ENCODE results near the gene GFI1.
"Not testable (repeated sequence)": the region's sequence is repeated elsewhere in the genome, so short reads cannot be mapped to it uniquely, and the experiment has no call there.

The GFI1 gene

DNA sequence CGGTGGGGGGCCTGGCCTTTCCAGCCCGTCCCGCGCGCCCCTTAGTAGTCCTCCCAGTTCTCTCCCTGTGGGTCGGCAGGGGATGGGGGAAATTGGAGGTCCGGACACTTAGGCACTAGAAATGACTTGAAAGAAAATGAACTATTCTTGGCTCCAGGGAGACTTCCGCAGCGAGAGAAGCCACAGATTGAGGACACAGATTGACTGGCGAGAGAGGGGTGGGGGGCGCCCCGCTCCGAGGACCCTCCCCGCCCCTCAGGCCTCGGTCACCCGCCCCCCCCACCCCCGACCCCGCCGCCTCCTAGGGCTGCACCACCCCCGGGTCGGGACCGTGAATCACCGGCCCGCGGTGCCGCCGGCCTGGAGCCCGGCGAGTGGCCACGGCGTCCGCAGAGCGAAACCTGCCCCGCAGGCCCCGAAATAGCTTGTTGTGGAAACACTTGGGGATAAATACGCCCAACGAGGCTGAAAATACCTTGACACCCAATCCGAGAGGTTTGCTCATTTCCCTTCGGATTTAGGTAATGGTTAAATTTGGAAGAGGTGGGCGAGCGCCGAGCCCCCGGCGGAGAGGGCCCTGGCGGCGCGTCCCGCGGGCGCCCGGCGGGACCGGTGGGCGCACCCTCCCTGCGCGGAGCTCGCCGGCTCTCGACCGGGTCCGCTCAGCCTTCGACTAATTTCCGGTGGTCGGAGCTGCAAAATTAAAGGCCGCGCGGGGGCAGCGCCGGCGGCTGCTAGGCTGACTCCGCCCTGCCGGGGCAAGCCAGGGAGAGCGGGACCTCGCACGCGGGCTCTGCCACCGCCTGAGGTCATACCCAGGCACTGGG is at the start of gene GFI1:
GFI1 (minus strand) TSS at position 675 of the 827 bp plus-strand sequence. CDS start 3,438 bp downstream, outside the sequence.
- no peak for DNase-seq

DNA sequence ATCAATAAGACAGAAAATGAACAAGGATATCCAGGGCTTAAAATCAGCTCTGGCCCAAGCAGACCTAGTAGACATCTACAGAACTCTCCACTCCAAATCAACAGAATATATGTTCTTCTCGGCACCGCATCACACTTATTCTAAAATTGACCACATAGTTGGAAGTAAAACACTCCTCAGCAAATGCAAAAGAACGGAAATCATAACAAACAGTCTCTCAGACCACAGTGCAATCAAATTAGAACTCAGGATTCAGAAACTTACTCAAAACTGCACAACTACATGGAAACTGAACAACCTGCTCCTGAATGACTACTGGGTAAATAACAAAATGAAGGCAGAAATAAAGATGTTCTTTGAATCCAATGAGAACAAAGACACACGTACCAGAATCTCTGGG is 45.6 kb upstream of the GFI1 start:
- not testable (repeated sequence) for DNase-seq

DNA sequence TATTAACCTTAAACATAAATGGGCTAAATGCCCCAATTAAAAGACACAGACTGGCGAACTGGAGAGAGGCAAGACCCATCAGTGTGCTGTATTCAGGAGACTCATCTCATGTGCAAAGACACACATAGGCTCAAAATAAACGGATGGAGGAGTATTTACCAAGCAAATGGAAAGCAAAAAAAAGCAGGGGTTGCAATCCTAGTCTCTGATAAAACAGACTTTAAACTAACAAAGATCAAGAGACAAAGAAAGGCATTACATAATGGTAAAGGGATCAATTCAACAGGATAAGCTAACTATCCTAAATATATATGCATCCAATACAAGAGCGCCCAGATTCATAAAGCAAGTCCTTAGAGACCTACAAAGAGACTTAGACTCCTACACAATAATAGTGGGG is 45.2 kb upstream of the GFI1 start:
- DNase-seq: not testable (repeated sequence)

DNA sequence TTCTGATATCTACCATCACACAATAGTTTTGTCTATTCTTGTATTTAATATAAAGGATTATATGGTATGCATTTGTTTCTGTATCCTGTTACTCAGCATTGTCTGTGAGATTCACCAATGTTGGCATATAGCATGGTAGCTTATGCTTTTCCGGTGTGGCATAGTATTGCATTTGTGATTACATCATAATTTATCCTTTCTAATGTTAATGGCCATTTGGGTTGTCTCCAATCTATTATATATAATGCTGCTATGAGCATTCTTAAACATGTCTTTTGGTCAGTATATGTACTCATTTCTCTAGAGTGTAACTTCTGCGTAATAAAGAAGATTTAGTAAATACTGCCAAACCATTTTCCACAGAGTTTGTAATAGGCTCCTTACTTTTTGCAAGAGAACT is 40.9 kb upstream of the GFI1 start:
- no peak for DNase-seq

DNA sequence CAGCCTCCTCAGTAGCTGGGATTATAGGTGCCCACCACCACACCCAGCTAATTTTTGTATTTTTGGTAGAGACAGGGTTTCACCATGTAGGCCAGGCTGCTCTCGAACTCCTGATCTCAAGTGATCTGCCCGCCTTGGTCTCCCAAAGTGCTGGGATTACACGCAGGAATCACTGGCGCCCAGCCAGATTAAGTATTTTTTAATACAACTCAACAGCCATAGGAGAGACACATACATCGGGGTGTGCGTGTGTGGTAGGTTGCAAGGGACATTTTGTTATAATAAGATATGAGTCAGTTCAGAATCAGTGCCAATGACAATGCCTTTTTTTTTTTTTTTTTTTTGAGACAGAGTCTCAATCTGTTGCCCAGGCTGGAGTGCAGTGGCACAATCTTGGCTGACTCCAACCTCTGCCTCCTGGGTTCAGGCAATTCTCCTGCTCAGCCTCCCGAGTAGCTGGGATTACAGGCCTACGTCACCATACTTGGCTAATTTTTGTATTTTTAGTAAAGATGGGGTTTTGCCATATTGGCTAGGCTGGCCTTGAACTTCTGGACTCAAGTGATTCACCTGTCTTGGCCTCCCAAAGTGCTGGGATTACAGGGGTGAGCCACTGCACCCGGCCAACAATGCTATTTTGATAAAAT is 38.3 kb upstream of the GFI1 start:
- DNase-seq: not testable (repeated sequence)

DNA sequence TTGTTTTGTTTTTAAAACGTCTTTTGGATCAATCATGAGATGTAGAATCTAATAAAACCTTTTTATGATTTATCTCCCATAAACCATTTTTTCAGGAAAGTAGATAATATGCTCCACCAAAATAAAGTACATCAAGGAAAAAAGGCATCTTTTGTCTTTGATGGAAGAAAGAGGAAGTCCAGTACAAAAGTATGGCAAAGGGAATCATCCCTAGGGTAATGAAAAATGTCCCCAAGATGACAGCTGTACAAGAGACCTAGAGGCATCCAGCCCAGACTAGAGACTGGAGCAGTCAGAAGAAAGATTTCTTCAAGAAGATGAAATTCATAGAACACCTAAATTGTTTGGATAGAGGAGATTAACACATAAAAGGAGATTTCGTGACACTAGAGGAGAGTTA is 32.3 kb upstream of the GFI1 start:
- DNase-seq: no peak

DNA sequence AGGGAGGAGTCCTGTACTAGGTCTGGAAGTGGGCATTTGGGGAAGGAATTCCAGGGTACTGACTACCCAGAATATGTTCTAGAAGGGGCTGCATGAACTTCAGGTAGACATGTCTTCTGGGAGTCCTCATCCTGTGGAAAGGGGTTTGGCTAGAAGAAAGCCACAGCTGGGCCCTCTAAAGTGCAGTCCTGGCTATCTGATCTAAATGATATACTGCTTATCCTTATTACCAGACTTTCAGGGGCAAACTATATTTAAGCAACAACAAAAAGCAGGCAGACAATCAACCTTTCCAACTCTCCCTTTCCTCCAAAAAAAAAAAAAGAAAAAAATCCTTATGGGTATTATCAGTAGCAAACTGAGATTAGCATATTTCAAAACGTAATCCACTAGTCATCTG is 29.8 kb upstream of the GFI1 start:
- DNase-seq: no peak

DNA sequence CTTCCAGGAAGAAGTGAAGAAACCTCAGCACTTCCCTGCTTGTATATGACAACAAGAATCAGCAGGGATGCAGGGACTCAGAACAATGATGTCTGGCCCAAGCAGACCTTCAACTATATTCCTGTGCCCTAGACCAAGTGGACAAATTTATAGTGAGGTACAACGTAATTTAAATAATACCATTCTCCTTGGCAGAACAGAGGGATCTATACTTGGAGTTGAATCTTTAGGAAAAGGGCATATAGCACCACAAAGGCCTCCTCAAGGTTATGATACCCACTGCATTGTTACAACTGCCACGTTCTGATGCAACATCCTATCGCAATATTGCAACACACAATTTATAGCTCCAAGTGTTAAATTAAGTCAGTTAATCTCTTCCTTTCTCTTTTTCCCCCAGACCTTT is 29.1 kb upstream of the GFI1 start:
- DNase-seq: no peak

DNA sequence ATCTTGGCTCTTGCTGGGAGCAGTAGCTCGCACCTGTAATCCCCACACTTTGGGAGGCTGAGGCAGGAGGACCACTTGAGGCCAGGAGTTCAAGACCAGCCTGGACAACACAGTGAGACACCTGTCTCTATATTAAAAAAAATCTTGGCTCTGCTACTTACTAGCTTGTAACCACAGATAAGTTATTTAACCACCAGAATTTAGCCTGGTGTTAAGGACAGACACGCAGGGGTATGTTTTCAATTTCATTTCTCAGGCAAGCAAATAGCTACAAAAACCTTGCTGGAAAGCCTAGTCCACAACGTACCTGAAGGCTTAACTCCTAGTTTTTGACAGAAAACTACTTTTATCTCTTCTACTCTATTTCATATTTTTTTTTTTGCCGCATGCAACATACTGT is 24.8 kb upstream of the GFI1 start:
- no peak for DNase-seq

DNA sequence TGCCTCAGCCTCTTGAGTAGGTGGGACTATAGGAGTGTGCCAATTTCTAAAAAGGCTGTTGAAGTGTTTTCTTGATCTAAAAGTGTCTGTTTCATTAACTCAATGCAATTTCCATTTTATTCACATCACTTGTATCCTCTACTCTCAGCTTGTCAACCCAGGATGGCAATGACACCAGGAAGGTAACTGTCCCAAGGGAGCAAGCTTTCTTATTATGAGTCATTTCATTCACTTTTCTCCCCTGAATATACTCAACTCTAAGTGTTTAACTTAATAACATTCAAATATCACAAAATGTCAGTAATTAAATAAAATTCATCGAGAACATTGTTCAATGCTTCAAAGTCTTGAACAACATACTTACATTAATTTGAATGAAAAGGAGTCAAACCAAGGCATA is 22.9 kb upstream of the GFI1 start:
- no peak for DNase-seq

DNA sequence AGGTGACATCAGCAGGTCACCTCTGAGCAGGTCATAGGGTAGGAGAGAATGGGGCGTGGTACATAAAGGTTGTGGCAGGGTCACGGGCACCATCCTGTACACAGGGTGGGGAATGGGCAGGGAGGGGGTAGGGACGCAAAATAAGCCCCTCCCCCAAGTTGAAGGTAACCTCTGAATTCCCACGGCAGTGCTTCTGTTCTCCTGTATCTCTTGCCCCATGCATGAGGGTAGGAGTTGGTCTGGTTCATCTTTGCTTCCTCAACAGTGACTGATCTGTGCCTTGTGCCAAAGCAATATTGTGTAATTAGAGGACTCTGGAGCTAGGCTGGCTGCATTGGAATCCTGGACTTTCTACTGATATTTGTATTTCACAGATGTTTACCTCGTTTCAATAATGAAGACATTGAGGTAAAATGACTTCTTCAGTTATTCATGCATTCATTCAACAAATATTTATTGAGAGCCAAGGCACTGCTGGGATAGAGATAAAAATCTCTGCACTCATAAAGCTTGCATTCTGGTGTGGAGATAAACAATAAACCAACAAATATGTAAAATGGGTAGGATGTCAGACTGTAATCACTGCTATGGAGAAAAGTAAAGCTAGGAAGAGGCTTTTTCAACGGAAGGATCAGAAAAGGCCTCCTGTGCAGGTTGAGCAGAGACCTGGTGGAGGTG is 18.4 kb upstream of the GFI1 start:
- DNase-seq: no peak

DNA sequence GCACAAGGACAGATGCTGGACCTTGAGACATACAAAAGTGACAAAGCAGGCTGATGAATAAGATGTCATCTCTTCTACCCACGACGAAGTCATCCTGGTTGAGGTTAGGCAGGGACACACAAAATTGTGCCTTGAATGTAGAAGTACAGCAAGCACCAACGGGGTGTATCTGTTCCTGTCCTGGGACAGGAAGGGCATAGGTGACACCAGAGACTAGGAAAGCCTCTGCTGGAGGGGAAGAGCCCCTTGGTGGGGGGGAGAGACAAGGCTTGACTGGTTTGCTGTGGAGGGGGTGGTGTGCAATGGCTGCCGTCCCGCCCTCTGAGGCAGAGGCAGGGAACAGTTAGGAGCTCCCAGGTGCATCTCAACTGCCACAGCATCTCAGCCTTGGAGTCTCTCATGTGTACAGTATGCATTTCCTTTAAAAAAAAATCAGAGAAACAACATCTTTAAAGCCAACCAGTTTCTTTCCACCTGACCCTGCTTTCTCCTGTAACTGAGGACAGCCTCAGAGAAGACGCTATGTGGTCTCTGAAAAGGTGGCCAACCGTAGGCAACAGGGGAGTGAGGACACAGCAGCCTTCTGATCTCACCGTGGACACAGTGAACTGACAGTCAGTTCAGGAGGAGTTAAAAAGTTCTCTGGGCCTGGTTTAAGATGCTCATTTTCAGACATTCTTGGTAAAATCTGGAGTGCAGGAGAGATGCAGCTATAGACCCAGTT is 17.7 kb upstream of the GFI1 start:
- no peak for DNase-seq

DNA sequence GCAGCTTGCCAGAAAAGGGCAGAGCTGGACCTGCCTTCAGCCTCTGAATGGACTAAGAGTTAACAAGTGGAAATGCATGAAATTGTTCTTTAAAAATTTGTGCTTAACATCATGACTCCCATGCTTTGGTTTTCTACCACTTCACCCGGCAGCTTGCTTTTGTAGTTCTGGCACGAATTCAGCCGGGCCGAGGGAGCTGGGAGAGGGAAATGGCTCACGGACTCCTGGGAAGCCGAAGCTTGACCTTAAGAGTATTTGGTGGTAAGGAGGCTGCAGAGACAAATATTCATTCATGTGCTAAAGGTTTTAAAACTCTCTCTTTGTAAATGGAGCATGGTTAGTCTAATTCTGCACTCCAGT is 17.2 kb upstream of the GFI1 start:
- DNase-seq: no peak

DNA sequence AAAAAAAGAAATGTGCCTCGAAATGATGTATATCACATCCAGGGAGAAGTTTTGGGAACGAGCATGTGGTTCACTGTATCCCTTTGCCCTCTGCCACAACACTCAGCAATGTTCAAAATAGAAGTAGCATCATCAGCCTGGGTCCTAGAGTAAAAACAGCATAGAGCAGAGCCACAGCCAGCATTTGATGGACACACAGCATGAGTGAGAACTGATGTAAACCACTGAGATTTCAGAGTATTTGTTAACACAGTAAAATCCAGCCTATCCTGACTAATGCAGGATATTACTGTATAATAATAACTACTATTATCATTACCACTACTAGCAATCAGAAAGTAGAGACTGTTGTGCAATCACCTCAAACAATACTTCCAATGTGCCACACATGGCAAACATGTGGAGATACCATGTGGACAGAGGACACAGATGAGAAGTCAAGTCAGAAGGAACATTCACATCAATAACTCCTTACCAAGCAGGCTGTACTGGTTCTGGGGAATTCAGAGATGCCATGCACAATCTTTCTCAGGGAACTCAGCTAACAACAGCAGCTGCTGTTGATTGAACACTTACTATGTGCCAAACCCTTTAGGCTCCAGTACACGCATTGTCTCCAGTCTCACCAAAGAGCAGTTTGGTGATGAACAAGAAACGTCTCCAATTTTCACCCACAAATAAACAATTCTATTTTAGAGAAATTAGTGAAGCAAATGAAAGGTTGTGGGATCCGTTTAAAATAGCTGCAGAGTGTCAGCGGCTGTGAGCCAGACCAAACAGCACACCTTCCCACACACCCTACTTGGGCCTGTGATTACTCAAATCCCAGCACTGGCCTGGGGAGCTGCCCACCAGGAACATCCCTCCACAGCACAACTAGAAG is 16.6 kb upstream of the GFI1 start:
- DNase-seq: no peak

DNA sequence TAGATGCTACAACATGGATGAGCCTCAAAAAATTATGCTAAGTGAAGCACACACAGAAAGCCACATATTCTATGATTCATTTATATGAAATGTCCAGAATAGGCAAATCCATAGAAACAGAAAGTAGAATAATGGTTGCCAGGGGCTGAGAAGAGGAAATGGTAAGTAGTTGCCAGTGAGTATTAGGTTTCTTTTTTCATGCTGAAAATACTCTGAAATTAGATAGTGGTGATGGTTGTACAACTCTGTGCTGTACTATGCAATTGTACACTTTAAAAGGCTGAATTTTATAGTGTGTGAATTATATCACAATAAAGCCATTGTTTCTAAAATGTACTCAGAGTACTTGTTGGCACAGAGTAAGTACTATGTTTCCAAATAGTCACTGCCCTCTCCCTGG is 15.5 kb upstream of the GFI1 start:
- no peak for DNase-seq

DNA sequence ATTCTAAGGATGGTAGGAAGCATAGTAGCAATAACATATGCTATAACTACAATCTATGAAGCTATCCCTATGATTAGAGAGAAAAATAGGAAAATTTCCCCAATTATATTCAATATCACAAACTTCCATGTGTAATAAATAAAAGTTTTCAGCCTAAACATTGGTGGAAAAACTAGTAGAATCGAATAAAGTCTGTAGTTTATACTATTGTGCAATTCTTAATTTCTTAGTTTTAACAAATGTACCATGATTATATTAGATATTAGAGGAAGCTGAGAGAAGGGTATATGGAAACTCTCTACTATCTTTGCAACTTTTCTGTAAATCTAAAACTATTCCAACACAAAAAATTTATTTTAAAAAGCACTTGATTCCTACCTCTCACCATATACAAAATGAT is 13.8 kb upstream of the GFI1 start:
- DNase-seq: no peak

DNA sequence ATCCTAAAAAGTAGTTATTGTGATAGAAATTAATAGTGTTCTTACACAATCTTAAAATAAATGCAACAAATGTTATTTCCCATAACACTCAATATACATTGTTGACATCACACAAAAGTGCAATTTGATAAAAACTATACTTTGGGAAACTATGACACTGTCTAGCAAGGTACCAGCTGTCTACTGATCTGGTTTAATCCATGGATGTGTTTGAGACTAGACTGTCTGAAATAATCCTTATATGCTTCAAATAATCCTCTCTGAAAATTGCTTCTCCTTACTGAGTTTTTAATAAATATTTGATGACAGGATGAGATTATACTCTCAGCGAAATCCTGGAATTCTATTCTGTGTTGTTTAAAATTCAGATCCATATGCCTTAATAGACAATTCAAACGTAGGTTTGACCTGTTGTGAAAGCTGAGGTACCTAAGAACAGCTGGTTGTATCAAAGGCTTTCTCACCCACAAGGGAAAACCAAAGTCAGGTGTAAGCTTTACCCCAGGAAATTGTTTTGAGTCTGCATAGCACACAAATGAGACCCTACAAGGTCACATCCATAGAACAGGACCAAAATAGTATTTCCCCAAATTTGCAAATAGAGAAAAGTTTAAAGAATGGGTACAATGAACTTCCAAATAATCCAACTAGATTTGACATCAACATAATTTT is 8.8 kb upstream of the GFI1 start:
- no peak for DNase-seq

DNA sequence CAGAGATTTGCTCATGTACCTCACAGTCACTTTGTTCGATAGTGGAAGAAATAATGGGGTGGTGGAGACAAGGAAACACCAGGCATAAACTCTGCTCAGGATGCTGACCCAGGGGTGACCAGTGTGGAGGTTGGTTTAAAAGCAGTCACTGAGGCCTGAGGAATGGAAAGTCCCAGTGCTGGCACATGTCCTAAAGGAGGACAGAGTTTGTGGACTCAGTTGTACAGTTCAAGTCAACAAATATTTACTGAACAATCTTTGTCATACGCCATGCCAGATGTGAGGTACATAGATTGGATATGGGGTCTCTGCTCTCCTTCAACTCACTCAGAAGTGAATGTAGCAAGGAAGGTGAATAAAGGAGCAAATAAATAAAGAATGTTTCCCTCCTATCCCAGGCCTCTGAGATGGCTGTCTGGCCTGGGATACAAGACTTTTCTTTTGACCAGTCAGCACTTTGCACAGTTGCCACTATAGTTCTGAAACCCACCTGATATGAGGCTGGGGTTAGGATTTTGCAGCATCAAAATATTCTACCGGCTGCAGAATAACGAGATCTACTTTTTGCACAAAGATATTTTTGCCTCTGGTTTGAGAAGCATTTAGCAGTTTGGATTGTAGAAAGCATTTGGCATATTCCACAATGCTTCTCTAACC is 7.9 kb upstream of the GFI1 start:
- DNase-seq: no peak

DNA sequence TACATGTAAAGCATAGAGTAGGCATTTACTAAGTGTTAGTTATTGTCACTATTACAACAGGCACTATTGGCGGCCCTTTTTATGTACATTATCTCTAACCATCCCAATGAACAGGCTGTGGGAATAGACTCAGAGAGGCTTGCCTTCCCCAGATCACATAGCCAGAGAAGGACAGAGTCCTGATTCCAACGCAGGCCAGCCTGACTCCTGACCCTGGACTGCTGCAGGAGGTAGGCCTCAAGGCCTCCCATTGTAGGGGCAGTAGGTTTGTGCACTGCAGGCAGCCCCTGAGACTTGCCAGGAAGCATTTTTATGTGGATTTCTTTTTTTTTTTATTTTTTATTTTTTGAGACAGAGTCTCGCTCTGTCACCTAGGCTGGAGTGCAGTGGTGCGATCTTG is 6.4 kb upstream of the GFI1 start:
- DNase-seq: no peak

DNA sequence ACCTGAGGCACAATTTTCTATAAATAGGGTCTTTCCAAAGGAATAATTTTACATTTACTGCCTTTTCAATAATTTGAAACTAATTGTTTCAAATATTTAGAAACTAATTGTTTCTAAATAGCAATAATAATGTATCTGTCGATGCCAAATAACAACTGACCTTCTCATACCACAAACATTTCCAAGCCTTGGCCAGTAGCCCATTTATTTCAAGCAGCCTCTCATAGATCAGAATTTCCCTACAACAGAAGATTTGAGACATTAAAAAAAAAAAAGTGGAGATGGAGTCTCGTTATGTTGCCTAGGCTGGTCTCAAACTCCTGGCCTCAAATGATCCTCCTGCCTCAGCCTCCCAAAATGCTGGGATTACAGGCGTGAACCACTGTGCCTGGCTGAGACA is 2.1 kb upstream of the GFI1 start:
- no peak for DNase-seq

DNA sequence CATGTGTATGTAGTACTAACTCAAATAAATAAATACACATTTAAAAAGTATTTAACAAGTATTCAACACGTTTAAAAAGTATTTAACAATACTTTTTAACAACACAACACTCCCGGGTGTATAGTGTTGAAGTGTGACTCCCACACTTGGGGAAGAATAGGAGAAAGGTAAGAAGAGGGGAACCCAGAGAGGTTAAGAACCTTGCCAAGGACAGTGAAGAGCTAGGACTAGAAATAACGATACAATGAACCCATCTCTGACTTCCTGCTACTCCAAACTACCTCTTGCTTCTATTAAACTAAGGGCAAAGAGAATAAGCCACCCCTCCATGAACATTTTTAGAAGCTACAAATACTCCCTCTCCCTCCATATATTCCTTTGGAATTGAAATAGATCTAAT is 1.7 kb upstream of the GFI1 start:
- no peak for DNase-seq

All from kidney glomerular epithelial cell (primary cell).